ENCODE data around the gene YES1.

YES1 gene

GRCh38 chr18:708096-708495 lies 103.9 kb downstream of the YES1 start:
- Histone ChIP-seq H3K4me3 (ENCODE audit: low read length) (no peak overlapping the region), H3K4me2 (ENCODE audit: low read depth, low read length) (no peak overlapping the region), H3K9me3 (replicated peaks; ENCODE audit: insufficient read depth, low read length) (no peaks in the 10 kb centered on the region), H4K20me1 (ENCODE audit: insufficient read depth, low read length) (no peaks in the 10 kb centered on the region), H3F3A (ENCODE audit: insufficient read depth, low read length) (no peaks in the 10 kb centered on the region), H3K27me3 (replicated peaks; ENCODE audit: insufficient read depth, low read length) (no peaks in the 10 kb centered on the region), H3K9ac (ENCODE audit: low read length) (no peak overlapping the region), H2AFZ (ENCODE audit: low read length) (no peak overlapping the region), H3K9me2 (replicated peaks; ENCODE audit: insufficient read depth, low read length) (no peaks in the 10 kb centered on the region), H3K27ac (ENCODE audit: low read length) (no peak overlapping the region), H3K79me2 (ENCODE audit: low read length) (peaks cover 16% of the 10 kb centered on the region), H3K4me1 (ENCODE audit: low read length) (no peaks in the 10 kb centered on the region), H3K36me3 (replicated peaks; ENCODE audit: insufficient read depth, low read length) (no peaks in the 10 kb centered on the region)
- TF ChIP-seq EZH2 (optimal IDR thresholded peaks at IDR 0.05; ENCODE audit: low read depth, low read length) (no peak), EZH2phosphoT487 (IDR thresholded peaks at IDR 0.05; ENCODE audit: low read length) (no peak)
- TF ChIP-seq, protein P1, sequence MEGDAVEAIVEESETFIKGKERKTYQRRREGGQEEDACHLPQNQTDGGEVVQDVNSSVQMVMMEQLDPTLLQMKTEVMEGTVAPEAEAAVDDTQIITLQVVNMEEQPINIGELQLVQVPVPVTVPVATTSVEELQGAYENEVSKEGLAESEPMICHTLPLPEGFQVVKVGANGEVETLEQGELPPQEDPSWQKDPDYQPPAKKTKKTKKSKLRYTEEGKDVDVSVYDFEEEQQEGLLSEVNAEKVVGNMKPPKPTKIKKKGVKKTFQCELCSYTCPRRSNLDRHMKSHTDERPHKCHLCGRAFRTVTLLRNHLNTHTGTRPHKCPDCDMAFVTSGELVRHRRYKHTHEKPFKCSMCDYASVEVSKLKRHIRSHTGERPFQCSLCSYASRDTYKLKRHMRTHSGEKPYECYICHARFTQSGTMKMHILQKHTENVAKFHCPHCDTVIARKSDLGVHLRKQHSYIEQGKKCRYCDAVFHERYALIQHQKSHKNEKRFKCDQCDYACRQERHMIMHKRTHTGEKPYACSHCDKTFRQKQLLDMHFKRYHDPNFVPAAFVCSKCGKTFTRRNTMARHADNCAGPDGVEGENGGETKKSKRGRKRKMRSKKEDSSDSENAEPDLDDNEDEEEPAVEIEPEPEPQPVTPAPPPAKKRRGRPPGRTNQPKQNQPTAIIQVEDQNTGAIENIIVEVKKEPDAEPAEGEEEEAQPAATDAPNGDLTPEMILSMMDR (IDR thresholded peaks at IDR 0.05; ENCODE audit: low read length), result no peak
- no peak for DNase-seq

GRCh38 chr18:706405-706804 lies 105.6 kb downstream of the YES1 start:
- peaks cover 15% of the 10 kb centered on the region for H3K79me2 ChIP-seq (ENCODE audit: low read length)
- H4K20me1 ChIP-seq (ENCODE audit: insufficient read depth, low read length), result no peaks in the 10 kb centered on the region
- TF ChIP-seq EZH2 (optimal IDR thresholded peaks at IDR 0.05; ENCODE audit: low read depth, low read length), result no peak
- TF ChIP-seq, protein P1 (IDR thresholded peaks at IDR 0.05; ENCODE audit: low read length), result no peak

DNA sequence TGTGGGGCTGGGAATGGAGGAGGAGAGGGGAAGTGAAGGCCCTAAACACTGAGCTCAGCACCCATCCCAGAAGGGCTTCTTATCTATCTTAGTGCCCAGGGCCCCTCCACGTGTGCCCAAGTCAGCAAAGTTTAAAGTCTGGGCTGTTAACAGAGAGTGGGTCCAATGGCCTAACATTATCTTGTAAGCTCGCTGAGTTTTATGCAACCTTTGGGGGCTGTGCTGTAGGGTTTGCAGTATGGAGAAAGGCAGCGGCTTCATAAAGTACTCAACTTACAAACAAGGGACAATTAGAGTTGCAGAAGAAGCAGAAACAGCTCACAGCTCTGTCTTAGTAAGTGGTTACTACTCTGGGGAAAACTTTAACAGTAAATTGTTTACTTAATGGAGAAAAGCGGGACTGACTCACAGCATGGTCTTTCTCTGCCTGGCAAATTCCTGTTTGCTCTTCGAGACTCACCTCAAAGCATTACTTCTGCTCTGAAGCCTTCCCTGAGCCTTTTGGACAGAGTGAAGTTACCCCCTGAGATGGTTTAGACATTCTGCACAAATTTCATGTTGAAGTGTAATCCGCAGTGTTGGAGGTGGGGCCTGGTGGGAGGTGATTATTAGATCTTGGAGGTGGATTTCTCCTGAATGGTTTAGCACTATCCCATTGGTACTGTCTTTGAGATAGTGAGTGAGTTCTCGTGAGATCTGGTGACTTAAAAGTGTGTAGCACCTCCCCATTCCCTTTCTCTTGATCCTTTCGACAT lies 108.7 kb downstream of the YES1 start:
- no peaks in the 10 kb centered on the region for H3K36me3 ChIP-seq (replicated peaks; ENCODE audit: insufficient read depth, low read length)
- no peaks in the 10 kb centered on the region for H3K4me1 ChIP-seq (ENCODE audit: low read length)
- H3K4me3 ChIP-seq (ENCODE audit: low read length), result no peak overlapping the region
- H3K27me3 ChIP-seq (replicated peaks; ENCODE audit: insufficient read depth, low read length), result no peaks in the 10 kb centered on the region
- H3F3A ChIP-seq (ENCODE audit: insufficient read depth, low read length), result no peaks in the 10 kb centered on the region
- H4K20me1 ChIP-seq (ENCODE audit: insufficient read depth, low read length), result no peaks in the 10 kb centered on the region
- H3K9me2 ChIP-seq (replicated peaks; ENCODE audit: insufficient read depth, low read length), result no peaks in the 10 kb centered on the region
- no peak overlapping the region for H2AFZ ChIP-seq (ENCODE audit: low read length)
- no peak for DNase-seq
- no peak overlapping the region for H3K27ac ChIP-seq (ENCODE audit: low read length)
- H3K9ac ChIP-seq (ENCODE audit: low read length), result no peak overlapping the region
- no peaks in the 10 kb centered on the region for H3K79me2 ChIP-seq (ENCODE audit: low read length)
- H3K9me3 ChIP-seq (replicated peaks; ENCODE audit: insufficient read depth, low read length), result no peaks in the 10 kb centered on the region
- TF ChIP-seq EZH2 (optimal IDR thresholded peaks at IDR 0.05; ENCODE audit: low read depth, low read length) (no peak), EZH2phosphoT487 (IDR thresholded peaks at IDR 0.05; ENCODE audit: low read length) (no peak)
- TF ChIP-seq, protein P1 (IDR thresholded peaks at IDR 0.05; ENCODE audit: low read length), result no peak
- no peak overlapping the region for H3K4me2 ChIP-seq (ENCODE audit: low read depth, low read length)

More at GRCh38 chr18:706405-706804, 105.6 kb downstream of the YES1 start:
- H3K9me2 ChIP-seq (replicated peaks; ENCODE audit: insufficient read depth, low read length), result no peaks in the 10 kb centered on the region
- no peaks in the 10 kb centered on the region for H3K4me1 ChIP-seq (ENCODE audit: low read length)
- no peaks in the 10 kb centered on the region for H3K27me3 ChIP-seq (replicated peaks; ENCODE audit: insufficient read depth, low read length)
- no peaks in the 10 kb centered on the region for H3K36me3 ChIP-seq (replicated peaks; ENCODE audit: insufficient read depth, low read length)
- H3K9me3 ChIP-seq (replicated peaks; ENCODE audit: insufficient read depth, low read length), result no peaks in the 10 kb centered on the region
- H3K4me2 ChIP-seq (ENCODE audit: low read depth, low read length), result no peak overlapping the region
- H3K9ac ChIP-seq (ENCODE audit: low read length), result no peak overlapping the region
- DNase-seq, result no peak
- no peak overlapping the region for H3K27ac ChIP-seq (ENCODE audit: low read length)
- H2AFZ ChIP-seq (ENCODE audit: low read length), result no peak overlapping the region
- no peaks in the 10 kb centered on the region for H3F3A ChIP-seq (ENCODE audit: insufficient read depth, low read length)
- no peak overlapping the region for H3K4me3 ChIP-seq (ENCODE audit: low read length)

Data from MM.1S (cell line).